ENCODE results near the gene PRDM16.

Gene PRDM16

GRCh38 chr1:3329640-3330281 is 260.8 kb downstream of the PRDM16 start:
- no peak for DNase-seq (ENCODE audit: low read depth)

GRCh38 chr1:3330771-3331245 is 261.8 kb downstream of the PRDM16 start:
- no peak overlapping the region for H3K4me3 ChIP-seq (ENCODE audit: low read depth, low read length)
- DNase-seq (ENCODE audit: low read depth), result no peak

More at GRCh38 chr1:3329640-3330281, 260.8 kb downstream of the PRDM16 start:
- H3K4me3 ChIP-seq (ENCODE audit: low read depth, low read length), result no peak overlapping the region

- no peak for DNase-seq (ENCODE audit: low read depth)
- no peak overlapping the region for H3K4me3 ChIP-seq (ENCODE audit: low read depth, low read length)
Measured at GRCh38 chr1:3331564-3331963, 262.6 kb downstream of the PRDM16 start.

- no peak overlapping the region for H3K4me3 ChIP-seq (ENCODE audit: low read depth, low read length)
Measured at GRCh38 chr1:3332043-3332442, 263.0 kb downstream of the PRDM16 start.

GRCh38 chr1:3332662-3333061 is 263.7 kb downstream of the PRDM16 start:
- no peak overlapping the region for H3K4me3 ChIP-seq (ENCODE audit: low read depth, low read length)
- DNase-seq (ENCODE audit: low read depth), result no peak

More at GRCh38 chr1:3332043-3332442, 263.0 kb downstream of the PRDM16 start:
- DNase-seq (ENCODE audit: low read depth), result no peak

GRCh38 chr1:3333903-3334302 is 264.9 kb downstream of the PRDM16 start:
- no peak overlapping the region for H3K4me3 ChIP-seq (ENCODE audit: low read depth, low read length)
- DNase-seq (ENCODE audit: low read depth), result no peak

- DNase-seq (ENCODE audit: low read depth), result no peak
- no peak overlapping the region for H3K4me3 ChIP-seq (ENCODE audit: low read depth, low read length)
Measured at GRCh38 chr1:3334366-3334765, 265.4 kb downstream of the PRDM16 start.

- no peak overlapping the region for H3K4me3 ChIP-seq (ENCODE audit: low read depth, low read length)
- DNase-seq (ENCODE audit: low read depth), result no peak
Measured at GRCh38 chr1:3335754-3336640, 267.0 kb downstream of the PRDM16 start.

GRCh38 chr1:3336641-3337630 is 267.9 kb downstream of the PRDM16 start:
- no peak overlapping the region for H3K4me3 ChIP-seq (ENCODE audit: low read depth, low read length)
- no peak for DNase-seq (ENCODE audit: low read depth)

GRCh38 chr1:3337798-3338724 is 269.1 kb downstream of the PRDM16 start:
- no peak for DNase-seq (ENCODE audit: low read depth)

GRCh38 chr1:3338725-3339070 is 269.7 kb downstream of the PRDM16 start:
- H3K4me3 ChIP-seq (ENCODE audit: low read depth, low read length), result no peak overlapping the region
- DNase-seq (ENCODE audit: low read depth), result no peak

More at GRCh38 chr1:3337798-3338724, 269.1 kb downstream of the PRDM16 start:
- H3K4me3 ChIP-seq (ENCODE audit: low read depth, low read length), result no peak overlapping the region

GRCh38 chr1:3339856-3340255 is 270.9 kb downstream of the PRDM16 start:
- no peak overlapping the region for H3K4me3 ChIP-seq (ENCODE audit: low read depth, low read length)
- no peak for DNase-seq (ENCODE audit: low read depth)

- H3K4me3 ChIP-seq (ENCODE audit: low read depth, low read length), result no peak overlapping the region
- DNase-seq (ENCODE audit: low read depth), result no peak
Measured at GRCh38 chr1:3340548-3341235, 271.7 kb downstream of the PRDM16 start.

GRCh38 chr1:3341236-3341994 is 272.4 kb downstream of the PRDM16 start:
- DNase-seq (ENCODE audit: low read depth), result no peak
- H3K4me3 ChIP-seq (ENCODE audit: low read depth, low read length), result no peak overlapping the region

GRCh38 chr1:3342960-3343359 is 274.0 kb downstream of the PRDM16 start:
- no peak overlapping the region for H3K4me3 ChIP-seq (ENCODE audit: low read depth, low read length)

GRCh38 chr1:3344395-3344794 is 275.4 kb downstream of the PRDM16 start:
- H3K4me3 ChIP-seq (ENCODE audit: low read depth, low read length), result no peak overlapping the region
- no peak for DNase-seq (ENCODE audit: low read depth)

More at GRCh38 chr1:3342960-3343359, 274.0 kb downstream of the PRDM16 start:
- no peak for DNase-seq (ENCODE audit: low read depth)

GRCh38 chr1:3345792-3346191 is 276.8 kb downstream of the PRDM16 start:
- no peak overlapping the region for H3K4me3 ChIP-seq (ENCODE audit: low read depth, low read length)
- no peak for DNase-seq (ENCODE audit: low read depth)
